BJ (cell line): ENCODE results near the gene DNAAF3. TPM values are rescaled to one million over a fixed set of nuclear protein-coding genes. Genes with fewer than 3 reads are reported as not detected.

ENCODE experiments used
- CTCF ChIA-PET: fragments of 350-600 bp; formaldehyde crosslinking; extraction: SDS; loops from one replicate; lab custom pipeline; 2021; ENCODE audit warnings: antibody characterized with exemption, inconsistent platforms; lab: Yijun Ruan, JAX
- POLR2A ChIA-PET: fragments of 300-600 bp; sonication (Branson Sonifier 250); formaldehyde crosslinking; extraction: SDS; loops from one replicate; lab custom pipeline; 2021; ENCODE audit warnings: antibody characterized with exemption; lab: Charles Lee
- DNase-seq: peaks from one replicate; pipeline ENCODE4 v3.0.0-alpha.2; 2011; ENCODE audit warnings: low read depth
- H3K27me3 ChIP-seq: 2 replicates; pipeline ENCODE4 v1.6.0; 2011; ENCODE audit warnings: low read length; ENCODE audit not compliant: control insufficient read depth, insufficient read depth
- H3K36me3 ChIP-seq: 2 replicates; pipeline ENCODE4 v1.5.1; 2011; ENCODE audit warnings: low read length; ENCODE audit not compliant: control insufficient read depth, insufficient read depth
- H3K4me3 ChIP-seq: 2 replicates; pipeline ENCODE4 v1.5.1; 2011; ENCODE audit warnings: low read depth, mild to moderate bottlenecking, control low read depth, low read length
- CTCF ChIP-seq: IDR thresholded peaks from 2 replicates; pipeline ENCODE4 v1.5.1; 2011; ENCODE audit warnings: low read depth, mild to moderate bottlenecking, control low read depth, inconsistent platforms, low read length, moderate library complexity; ENCODE audit not compliant: insufficient read depth
- polyA plus RNA-seq: library from polyadenylated mRNA; depleted of rRNA; stranded (reverse); fragments of >200 nt; gene quantifications from 2 replicates; pipeline ENCODE4 v1.2.3, GENCODE V29; 2011

DNAAF3 gene
- polyA plus RNA-seq, 1 experiment, result 0.39 TPM

DNA sequence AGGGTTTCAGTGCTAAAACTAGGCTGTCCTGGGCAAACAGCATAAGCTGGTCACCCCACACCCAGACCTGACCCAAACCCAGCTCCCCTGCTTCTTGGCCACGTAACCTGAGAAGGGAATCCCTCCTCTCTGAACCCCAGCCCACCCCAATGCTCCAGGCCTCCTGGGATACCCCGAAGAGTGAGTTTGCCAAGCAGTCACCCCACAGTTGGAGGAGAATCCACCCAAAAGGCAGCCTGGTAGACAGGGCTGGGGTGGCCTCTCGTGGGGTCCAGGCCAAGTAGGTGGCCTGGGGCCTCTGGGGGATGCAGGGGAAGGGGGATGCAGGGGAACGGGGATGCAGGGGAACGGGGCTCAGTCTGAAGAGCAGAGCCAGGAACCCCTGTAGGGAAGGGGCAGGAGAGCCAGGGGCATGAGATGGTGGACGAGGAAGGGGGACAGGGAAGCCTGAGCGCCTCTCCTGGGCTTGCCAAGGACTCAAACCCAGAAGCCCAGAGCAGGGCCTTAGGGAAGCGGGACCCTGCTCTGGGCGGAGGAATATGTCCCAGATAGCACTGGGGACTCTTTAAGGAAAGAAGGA, 51.8 kb downstream of the DNAAF3 start:
- no peak for TF ChIP-seq CTCF
- DNase-seq, result no peak
- Histone ChIP-seq H3K27me3 (no peaks in the 10 kb centered on the region), H3K36me3 (peaks cover 4% of the 10 kb centered on the region), H3K4me3 (no peak overlapping the region)
- POLR2A ChIA-PET, result no interaction called here
- CTCF ChIA-PET, result no interaction called here

- peaks cover 6% of the 10 kb centered on the region for H3K36me3 ChIP-seq
- no peak for TF ChIP-seq CTCF
- peak; percentile 90 for DNase-seq
- CTCF ChIA-PET, result interaction anchor here (0.8 to 1.3 kb wide), 2 partner anchors 25 to 29 kb away, joined by 4 to 10 read pairs; no protein-coding TSS in a partner anchor
- no peaks in the 10 kb centered on the region for H3K27me3 ChIP-seq
- no peak overlapping the region for H3K4me3 ChIP-seq
- POLR2A ChIA-PET, result no interaction called here
Observed at GRCh38 chr19:55113570-55114039, 52.8 kb downstream of the DNAAF3 start.

DNA sequence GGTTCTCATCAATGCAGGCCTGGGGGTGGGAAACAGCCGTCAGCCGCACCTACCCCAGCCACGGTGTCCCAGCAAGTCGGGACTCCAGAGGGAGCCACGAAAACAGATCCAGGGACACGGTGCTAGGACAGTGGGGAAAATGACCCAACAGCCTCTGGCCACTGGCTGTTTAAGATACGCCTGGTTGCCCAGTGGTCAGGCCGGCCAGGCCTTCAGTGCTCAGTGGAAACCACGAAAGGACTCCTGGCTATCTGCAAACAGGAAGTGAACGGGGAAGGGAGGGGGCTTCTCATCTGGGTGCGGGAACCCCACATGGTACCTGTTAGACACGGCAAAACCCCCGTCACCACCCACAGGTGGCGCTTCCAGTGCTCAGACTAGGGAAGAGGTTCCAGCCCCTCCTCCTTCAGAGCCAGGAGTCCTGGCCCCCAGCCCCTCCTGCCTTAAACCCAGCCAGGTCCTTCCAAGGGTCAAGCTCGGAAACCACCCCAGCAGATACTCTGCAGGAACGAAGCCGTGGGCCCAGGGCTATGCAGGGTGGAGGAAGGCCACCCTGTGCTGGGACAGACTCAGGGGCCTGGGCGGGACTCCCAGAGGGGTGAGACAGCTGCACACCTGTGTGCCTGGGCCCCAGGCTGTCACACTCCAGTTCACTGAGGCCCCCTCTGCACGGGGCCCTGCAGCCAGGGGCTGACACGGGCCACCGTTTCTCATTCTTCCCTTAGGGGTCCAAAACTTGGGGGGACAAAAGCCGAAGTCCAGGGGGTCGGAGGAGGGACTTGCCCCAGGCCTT, 53.4 kb downstream of the DNAAF3 start:
- POLR2A ChIA-PET, result no interaction called here
- Histone ChIP-seq H3K4me3 (no peak overlapping the region), H3K27me3 (no peaks in the 10 kb centered on the region), H3K36me3 (peaks cover 6% of the 10 kb centered on the region)
- CTCF ChIA-PET, result interaction anchor here (0.8 to 1.5 kb wide), 3 partner anchors 24 to 28 kb away, joined by 3 to 10 read pairs (median 4); no protein-coding TSS in a partner anchor
- DNase-seq, result no peak
- 0 out of 2 replicates have a peak, but pooled peaks have one; percentile 4 for TF ChIP-seq CTCF

GRCh38 chr19:55112246-55112776, 54.1 kb downstream of the DNAAF3 start:
- ChIA-PET POLR2A (no interaction called here), CTCF (interaction anchor here (1.5 kb wide), 1 partner anchor 25 kb away, joined by 3 read pairs; no protein-coding TSS in a partner anchor)
- H3K4me3 ChIP-seq, result no peak overlapping the region
- DNase-seq, result no peak
- no peak for TF ChIP-seq CTCF
- no peaks in the 10 kb centered on the region for H3K27me3 ChIP-seq
- peaks cover 6% of the 10 kb centered on the region for H3K36me3 ChIP-seq
